Activated CD8-positive, alpha-beta T cell treated with anti-CD3 and anti-CD28 coated beads, Interleukin-2, amount 10 ng/mL, durations not matched to agents 7 days and 5 days (primary cell): ENCODE results near the gene C1orf232. TPM values are rescaled to one million over a fixed set of nuclear protein-coding genes. Genes with fewer than 3 reads are reported as not detected.

Experiments
- ATAC-seq: fragments of 150-1000 bp; cut with Tn5 transposase; one replicate; pipeline ENCODE4 v1.10.0; 2021; ENCODE audit warnings: moderate library complexity
- CTCF ChIA-PET: fragments of 350-600 bp; sonication (Branson Sonifier 250); formaldehyde crosslinking; loops from one replicate; lab custom pipeline; 2021; ENCODE audit warnings: antibody characterized with exemption; lab: Charles Lee
- POLR2A ChIA-PET: fragments of 350-600 bp; sonication (Branson Sonifier 250); formaldehyde crosslinking; loops from one replicate; lab custom pipeline; 2021; ENCODE audit warnings: antibody characterized with exemption; lab: Charles Lee
- DNase-seq: peaks from one replicate; pipeline ENCODE4 v3.0.0-alpha.2; 2020
- H3K27ac Mint-ChIP-seq: one replicate; pipeline ENCODE4 v1.8.0; 2021; ENCODE audit warnings: mild to moderate bottlenecking, mixed read lengths
- H3K27me3 Mint-ChIP-seq: one replicate; pipeline ENCODE4 v1.8.0; 2021; ENCODE audit warnings: low read depth, mixed read lengths
- H3K36me3 Mint-ChIP-seq: one replicate; pipeline ENCODE4 v1.8.0; 2021; ENCODE audit warnings: low read depth, mixed read lengths
- H3K4me1 Mint-ChIP-seq: one replicate; pipeline ENCODE4 v1.8.0; 2021; ENCODE audit warnings: low read depth, mixed read lengths
- H3K4me3 Mint-ChIP-seq: one replicate; pipeline ENCODE4 v1.8.0; 2021; ENCODE audit warnings: mild to moderate bottlenecking, mixed read lengths
- H3K9me3 Mint-ChIP-seq: one replicate; pipeline ENCODE4 v1.8.0; 2022; ENCODE audit warnings: mixed read lengths; ENCODE audit not compliant: insufficient read depth
- total RNA-seq, 2 experiments: library from RNA; stranded (reverse); gene quantifications; one replicate each; pipeline ENCODE4 v1.2.3, GENCODE V29; 2021

C1orf232 gene
- total RNA-seq, 2 experiments from 2014 or later: not detected

- ATAC-seq (no peak), DNase-seq (no peak)
- Mint-ChIP-seq H3K36me3 (no peaks in the 10 kb centered on the region), H3K4me1 (peaks cover 6% of the 10 kb centered on the region), H3K9me3 (no peaks in the 10 kb centered on the region), H3K4me3 (no peak within 1 kb of the TSS), H3K27ac (peak within 1 kb of the TSS; percentile 70), H3K27me3 (peaks cover 2% of the 10 kb centered on the region)
- CTCF ChIA-PET: interaction anchor here (1.4 to 2.4 kb wide), 2 partner anchors 21 to 43 kb away, joined by 9 to 13 read pairs; partner anchors contain the start of genes CEP85 and ZNF593
- POLR2A ChIA-PET: interaction anchor here (0.5 kb wide), 1 partner anchor 44 kb away, joined by 3 read pairs; the partner anchor contains the start of gene CEP85
Measured at GRCh38 chr1:26190373-26190987, 21.7 kb upstream of the C1orf232 start, which contains the start of gene CATSPER4. CATSPER4 (plus strand) TSS chr1:26190602; CDS start chr1:26190628, 26 bp downstream.

- no peak overlapping the region for H3K27ac Mint-ChIP-seq
Measured at GRCh38 chr1:26189751-26190275, 21.1 kb upstream of the C1orf232 start.

GRCh38 chr1:26189331-26189730 is 20.6 kb upstream of the C1orf232 start:
- POLR2A ChIA-PET: no interaction called here
- H3K27ac Mint-ChIP-seq: no peak overlapping the region

More at GRCh38 chr1:26189751-26190275, 21.1 kb upstream of the C1orf232 start:
- ATAC-seq: no peak
- no peak overlapping the region for H3K4me3 Mint-ChIP-seq
- DNase-seq: no peak
- H3K27me3 Mint-ChIP-seq: no peaks in the 10 kb centered on the region
- H3K4me1 Mint-ChIP-seq: peaks cover 6% of the 10 kb centered on the region
- ChIA-PET CTCF (interaction anchor here (1.0 to 2.4 kb wide), 3 partner anchors 20 to 44 kb away, joined by 3 to 13 read pairs (median 9); partner anchors contain the start of genes CEP85 and ZNF593), POLR2A (interaction anchor here (0.5 kb wide), 1 partner anchor 44 kb away, joined by 3 read pairs; the partner anchor contains the start of gene CEP85)
- no peaks in the 10 kb centered on the region for H3K9me3 Mint-ChIP-seq
- no peaks in the 10 kb centered on the region for H3K36me3 Mint-ChIP-seq

GRCh38 chr1:26188477-26188876 is 19.7 kb upstream of the C1orf232 start:
- DNase-seq: no peak
- no peaks in the 10 kb centered on the region for H3K27me3 Mint-ChIP-seq
- no peaks in the 10 kb centered on the region for H3K36me3 Mint-ChIP-seq
- ChIA-PET POLR2A (no interaction called here), CTCF (interaction anchor here (1.0 to 2.4 kb wide), 2 partner anchors 19 to 46 kb away, joined by 3 to 9 read pairs; partner anchors contain the start of genes CEP85 and ZNF593)
- no peak for ATAC-seq
- H3K9me3 Mint-ChIP-seq: no peaks in the 10 kb centered on the region
- no peak overlapping the region for H3K27ac Mint-ChIP-seq
- H3K4me3 Mint-ChIP-seq: no peak overlapping the region
- H3K4me1 Mint-ChIP-seq: peaks cover 6% of the 10 kb centered on the region

More at GRCh38 chr1:26189331-26189730, 20.6 kb upstream of the C1orf232 start:
- H3K4me1 Mint-ChIP-seq: peaks cover 6% of the 10 kb centered on the region
- no peaks in the 10 kb centered on the region for H3K9me3 Mint-ChIP-seq
- CTCF ChIA-PET: interaction anchor here (1.0 to 2.4 kb wide), 4 partner anchors 19 to 45 kb away, joined by 3 to 13 read pairs (median 6); partner anchors contain the start of genes CEP85 and ZNF593
- no peaks in the 10 kb centered on the region for H3K27me3 Mint-ChIP-seq
- DNase-seq (no peak), ATAC-seq (no peak)
- no peaks in the 10 kb centered on the region for H3K36me3 Mint-ChIP-seq
- H3K4me3 Mint-ChIP-seq: no peak overlapping the region

GRCh38 chr1:26187882-26188281 is 19.1 kb upstream of the C1orf232 start:
- DNase-seq (no peak), ATAC-seq (no peak)
- no peak overlapping the region for H3K27ac Mint-ChIP-seq
- ChIA-PET CTCF (interaction anchor here (0.7 kb wide), 1 partner anchor 46 kb away, joined by 4 read pairs; the partner anchor contains the start of gene CEP85), POLR2A (no interaction called here)
- H3K27me3 Mint-ChIP-seq: no peaks in the 10 kb centered on the region
- no peaks in the 10 kb centered on the region for H3K36me3 Mint-ChIP-seq
- H3K4me3 Mint-ChIP-seq: no peak overlapping the region
- no peaks in the 10 kb centered on the region for H3K9me3 Mint-ChIP-seq
- H3K4me1 Mint-ChIP-seq: peaks cover 6% of the 10 kb centered on the region

GRCh38 chr1:26184883-26185282 is 16.1 kb upstream of the C1orf232 start:
- H3K4me1 Mint-ChIP-seq: no peaks in the 10 kb centered on the region
- no peak overlapping the region for H3K27ac Mint-ChIP-seq
- ATAC-seq (no peak), DNase-seq (no peak)
- H3K36me3 Mint-ChIP-seq: no peaks in the 10 kb centered on the region
- H3K4me3 Mint-ChIP-seq: no peak overlapping the region
- ChIA-PET POLR2A (no interaction called here), CTCF (no interaction called here)
- no peaks in the 10 kb centered on the region for H3K9me3 Mint-ChIP-seq
- H3K27me3 Mint-ChIP-seq: no peaks in the 10 kb centered on the region

- Mint-ChIP-seq H3K4me1 (no peaks in the 10 kb centered on the region), H3K4me3 (no peak overlapping the region), H3K27ac (no peak overlapping the region), H3K36me3 (no peaks in the 10 kb centered on the region), H3K27me3 (no peaks in the 10 kb centered on the region), H3K9me3 (no peaks in the 10 kb centered on the region)
- ChIA-PET POLR2A (no interaction called here), CTCF (interaction anchor here (0.7 to 1.0 kb wide), 2 partner anchors 14 to 50 kb away, joined by 3 to 4 read pairs; partner anchors contain the start of genes CEP85 and ZNF593)
- DNase-seq (no peak), ATAC-seq (no peak)
Measured at GRCh38 chr1:26184086-26184485, 15.3 kb upstream of the C1orf232 start.

- Mint-ChIP-seq H3K27ac (no peak overlapping the region), H3K4me3 (no peak overlapping the region), H3K36me3 (no peaks in the 10 kb centered on the region), H3K27me3 (no peaks in the 10 kb centered on the region), H3K9me3 (no peaks in the 10 kb centered on the region), H3K4me1 (no peaks in the 10 kb centered on the region)
- CTCF ChIA-PET: no interaction called here
- POLR2A ChIA-PET: no interaction called here
- ATAC-seq: no peak
- DNase-seq: no peak
Measured at GRCh38 chr1:26182383-26182696, 13.6 kb upstream of the C1orf232 start.

GRCh38 chr1:26181586-26182382 is 13.0 kb upstream of the C1orf232 start:
- H3K9me3 Mint-ChIP-seq: no peaks in the 10 kb centered on the region
- H3K27me3 Mint-ChIP-seq: no peaks in the 10 kb centered on the region
- CTCF ChIA-PET: no interaction called here
- no peaks in the 10 kb centered on the region for H3K4me1 Mint-ChIP-seq
- ATAC-seq (no peak), DNase-seq (no peak)
- POLR2A ChIA-PET: no interaction called here
- H3K4me3 Mint-ChIP-seq: no peak overlapping the region
- H3K36me3 Mint-ChIP-seq: no peaks in the 10 kb centered on the region
- no peak overlapping the region for H3K27ac Mint-ChIP-seq

GRCh38 chr1:26180010-26180506 is 11.3 kb upstream of the C1orf232 start:
- POLR2A ChIA-PET: no interaction called here
- ATAC-seq (no peak), DNase-seq (no peak)
- H3K4me1 Mint-ChIP-seq: no peaks in the 10 kb centered on the region
- no peak overlapping the region for H3K27ac Mint-ChIP-seq
- H3K27me3 Mint-ChIP-seq: no peaks in the 10 kb centered on the region
- CTCF ChIA-PET: interaction anchor here (1.1 kb wide), 3 partner anchors 10 to 67 kb away, joined by 3 to 8 read pairs (median 3); partner anchors contain the start of gene ZNF593
- no peak overlapping the region for H3K4me3 Mint-ChIP-seq
- H3K36me3 Mint-ChIP-seq: no peaks in the 10 kb centered on the region
- H3K9me3 Mint-ChIP-seq: no peaks in the 10 kb centered on the region

GRCh38 chr1:26177182-26177684 is 8.5 kb upstream of the C1orf232 start, which contains the start of gene CNKSR1:
CNKSR1 (plus strand) TSS chr1:26177491; CDS start chr1:26177548, 57 bp downstream.
- H3K36me3 Mint-ChIP-seq: no peaks in the 10 kb centered on the region
- H3K27ac Mint-ChIP-seq: no peak within 1 kb of the TSS
- ChIA-PET CTCF (interaction anchor here (1.0 to 2.2 kb wide), 2 partner anchors 8 to 282 kb away, joined by 3 to 16 read pairs; partner anchors contain the start of genes C1orf232 and ZNF593), POLR2A (no interaction called here)
- H3K9me3 Mint-ChIP-seq: no peaks in the 10 kb centered on the region
- ATAC-seq (no peak), DNase-seq (no peak)
- H3K27me3 Mint-ChIP-seq: no peaks in the 10 kb centered on the region
- H3K4me1 Mint-ChIP-seq: no peaks in the 10 kb centered on the region
- no peak within 1 kb of the TSS for H3K4me3 Mint-ChIP-seq
